Brain microvascular endothelial cell (primary cell): ENCODE results near the gene GNAZ.
A peak's percentile ranks its signal among the peaks of the same experiment; 100 is the strongest.

ENCODE experiments used
- DNase-seq: peaks from one replicate; pipeline ENCODE4 v3.0.0-alpha.2; 2020
- H3K27ac ChIP-seq: fragments of 250-450 bp; sonication (Bioruptor Pico); 2 replicates; pipeline ENCODE4 v1.5.1; 2020; ENCODE audit warnings: mild to moderate bottlenecking, moderate library complexity
- H3K27me3 ChIP-seq: fragments of 250-450 bp; sonication (Bioruptor Pico); replicated peaks from 2 replicates; pipeline ENCODE4 v1.5.1; 2020; ENCODE audit warnings: mild to moderate bottlenecking
- H3K36me3 ChIP-seq: fragments of 250-450 bp; sonication (Bioruptor Pico); replicated peaks from 2 replicates; pipeline ENCODE4 v1.5.1; 2020; ENCODE audit warnings: mild to moderate bottlenecking
- H3K4me3 ChIP-seq: 2 replicates; pipeline ENCODE4 v1.5.1; 2011; ENCODE audit warnings: low read depth, mild to moderate bottlenecking, control low read depth, low read length, moderate library complexity
- CTCF ChIP-seq: IDR thresholded peaks from 2 replicates; pipeline ENCODE4 v1.5.1; 2011; ENCODE audit warnings: low read depth, mild to moderate bottlenecking, moderate library complexity, low read length, control low read depth, inconsistent platforms; ENCODE audit errors: missing control alignments
- in situ Hi-C: cut with HindIII; loops from 2 replicates; pipeline ENCODE4 v1.10.0; 2017; ENCODE audit warnings: low sequenced_read_pairs, low pct_ligation_motif_present

GNAZ gene

GRCh38 chr22:23069502-23070357 lies 589 bp upstream of the GNAZ start:
- in situ Hi-C loops: no loop called here
- TF ChIP-seq CTCF: no peak
- peak; percentile 67 for DNase-seq
- Histone ChIP-seq H3K4me3 (peak overlapping the region; percentile 53), H3K36me3 (no peaks in the 10 kb centered on the region), H3K27ac (no peak overlapping the region), H3K27me3 (peaks cover 67% of the 10 kb centered on the region)

- H3K27ac ChIP-seq: no peak overlapping the region
- H3K36me3 ChIP-seq: no peaks in the 10 kb centered on the region
- H3K4me3 ChIP-seq: no peak overlapping the region
- DNase-seq: no peak
- peaks cover 57% of the 10 kb centered on the region for H3K27me3 ChIP-seq
- in situ Hi-C loops: no loop called here
- TF ChIP-seq CTCF: no peak
Observed at GRCh38 chr22:23071230-23072076, 1.1 kb downstream of the GNAZ start.

GRCh38 chr22:23072077-23072910 lies 2.0 kb downstream of the GNAZ start:
- no peak for DNase-seq
- Histone ChIP-seq H3K36me3 (no peaks in the 10 kb centered on the region), H3K4me3 (no peak overlapping the region), H3K27me3 (peaks cover 55% of the 10 kb centered on the region), H3K27ac (no peak overlapping the region)
- no peak for TF ChIP-seq CTCF
- in situ Hi-C loops: no loop called here

- DNase-seq: no peak
- H3K27ac ChIP-seq: no peak overlapping the region
- peaks cover 53% of the 10 kb centered on the region for H3K27me3 ChIP-seq
- in situ Hi-C loops: no loop called here
- H3K36me3 ChIP-seq: no peaks in the 10 kb centered on the region
- no peak for TF ChIP-seq CTCF
- no peak overlapping the region for H3K4me3 ChIP-seq
Observed at GRCh38 chr22:23072911-23073491, 2.7 kb downstream of the GNAZ start.

- peaks cover 46% of the 10 kb centered on the region for H3K27me3 ChIP-seq
- H3K4me3 ChIP-seq: no peak overlapping the region
- DNase-seq: no peak
- no peak for TF ChIP-seq CTCF
- in situ Hi-C loops: no loop called here
- no peaks in the 10 kb centered on the region for H3K36me3 ChIP-seq
- no peak overlapping the region for H3K27ac ChIP-seq
Observed at GRCh38 chr22:23073526-23074229, 3.4 kb downstream of the GNAZ start.
